HUES48 (cell line): ENCODE results near the gene STK24.

Experiments used
- H3K27ac ChIP-seq: one replicate; pipeline ENCODE4 v1.7.0; 2013; ENCODE audit warnings: low read depth, low read length, inconsistent platforms
- H3K27me3 ChIP-seq: 2 replicates; pipeline ENCODE4 v1.6.1; 2013; ENCODE audit warnings: mild to moderate bottlenecking, low read length; ENCODE audit not compliant: control insufficient read depth, insufficient read depth
- H3K36me3 ChIP-seq: 2 replicates; pipeline ENCODE4 v1.6.1; 2013; ENCODE audit warnings: low read length; ENCODE audit not compliant: control insufficient read depth, insufficient read depth
- H3K4me1 ChIP-seq: 2 replicates; pipeline ENCODE4 v1.6.1; 2013; ENCODE audit warnings: mild to moderate bottlenecking, low read length; ENCODE audit not compliant: control insufficient read depth, insufficient read depth
- H3K4me3 ChIP-seq: 2 replicates; pipeline ENCODE4 v1.5.1; 2013; ENCODE audit warnings: mild to moderate bottlenecking, low read depth, low read length
- H3K9ac ChIP-seq: 2 replicates; pipeline ENCODE4 v1.6.1; 2013; ENCODE audit warnings: mild to moderate bottlenecking, low read depth, low read length, moderate library complexity
- H3K9me3 ChIP-seq: 2 replicates; pipeline ENCODE4 v1.6.1; 2013; ENCODE audit warnings: low read length; ENCODE audit not compliant: control insufficient read depth, insufficient read depth

Gene STK24

GRCh38 chr13:98519976-98520375 lies 56.9 kb downstream of the STK24 start:
- Histone ChIP-seq H3K36me3 (peaks cover 30% of the 10 kb centered on the region), H3K4me1 (peaks cover 48% of the 10 kb centered on the region), H3K27ac (no peak overlapping the region), H3K27me3 (no peaks in the 10 kb centered on the region), H3K9ac (no peak overlapping the region), H3K9me3 (no peaks in the 10 kb centered on the region), H3K4me3 (no peak overlapping the region)

- Histone ChIP-seq H3K36me3 (peaks cover 36% of the 10 kb centered on the region), H3K9ac (no peak overlapping the region), H3K27ac (no peak overlapping the region), H3K27me3 (no peaks in the 10 kb centered on the region), H3K4me1 (peaks cover 33% of the 10 kb centered on the region), H3K9me3 (no peaks in the 10 kb centered on the region), H3K4me3 (no peak overlapping the region)
These were observed 59.2 kb downstream of the STK24 start for GRCh38 chr13:98517576-98518310.

GRCh38 chr13:98515818-98516465 lies 61.0 kb downstream of the STK24 start:
- H3K36me3 ChIP-seq, result peaks cover 38% of the 10 kb centered on the region
- H3K9ac ChIP-seq, result no peak overlapping the region
- no peak overlapping the region for H3K4me3 ChIP-seq
- H3K9me3 ChIP-seq, result no peaks in the 10 kb centered on the region
- H3K27ac ChIP-seq, result no peak overlapping the region
- H3K27me3 ChIP-seq, result no peaks in the 10 kb centered on the region
- peaks cover 17% of the 10 kb centered on the region for H3K4me1 ChIP-seq

GRCh38 chr13:98514288-98514687 lies 62.6 kb downstream of the STK24 start:
- Histone ChIP-seq H3K27ac (no peak overlapping the region), H3K36me3 (peaks cover 38% of the 10 kb centered on the region), H3K9me3 (no peaks in the 10 kb centered on the region), H3K27me3 (no peaks in the 10 kb centered on the region), H3K9ac (no peak overlapping the region), H3K4me1 (peaks cover 15% of the 10 kb centered on the region), H3K4me3 (no peak overlapping the region)

- no peaks in the 10 kb centered on the region for H3K9me3 ChIP-seq
- H3K4me3 ChIP-seq, result no peak overlapping the region
- no peak overlapping the region for H3K27ac ChIP-seq
- no peak overlapping the region for H3K9ac ChIP-seq
- H3K36me3 ChIP-seq, result peaks cover 35% of the 10 kb centered on the region
- H3K4me1 ChIP-seq, result peaks cover 20% of the 10 kb centered on the region
- H3K27me3 ChIP-seq, result no peaks in the 10 kb centered on the region
These were observed 63.1 kb downstream of the STK24 start for GRCh38 chr13:98513837-98514236.

GRCh38 chr13:98512774-98513665 lies 63.9 kb downstream of the STK24 start:
- H3K4me3 ChIP-seq, result no peak overlapping the region
- no peak overlapping the region for H3K9ac ChIP-seq
- H3K9me3 ChIP-seq, result no peaks in the 10 kb centered on the region
- no peak overlapping the region for H3K27ac ChIP-seq
- no peaks in the 10 kb centered on the region for H3K27me3 ChIP-seq
- peaks cover 28% of the 10 kb centered on the region for H3K4me1 ChIP-seq
- peaks cover 27% of the 10 kb centered on the region for H3K36me3 ChIP-seq

GRCh38 chr13:98511435-98511834 lies 65.5 kb downstream of the STK24 start:
- Histone ChIP-seq H3K4me1 (peaks cover 43% of the 10 kb centered on the region), H3K4me3 (no peak overlapping the region)

GRCh38 chr13:98510156-98510509 lies 66.8 kb downstream of the STK24 start:
- H3K4me3 ChIP-seq, result no peak overlapping the region
- H3K4me1 ChIP-seq, result peaks cover 45% of the 10 kb centered on the region
- no peak overlapping the region for H3K9ac ChIP-seq
- peaks cover 8% of the 10 kb centered on the region for H3K36me3 ChIP-seq
- no peaks in the 10 kb centered on the region for H3K27me3 ChIP-seq
- no peaks in the 10 kb centered on the region for H3K9me3 ChIP-seq
- no peak overlapping the region for H3K27ac ChIP-seq

More at GRCh38 chr13:98511435-98511834, 65.5 kb downstream of the STK24 start:
- no peaks in the 10 kb centered on the region for H3K9me3 ChIP-seq
- H3K9ac ChIP-seq, result no peak overlapping the region
- no peaks in the 10 kb centered on the region for H3K27me3 ChIP-seq
- peaks cover 13% of the 10 kb centered on the region for H3K36me3 ChIP-seq
- H3K27ac ChIP-seq, result no peak overlapping the region

- Histone ChIP-seq H3K27ac (peak overlapping the region; percentile 6), H3K27me3 (no peaks in the 10 kb centered on the region), H3K9me3 (no peaks in the 10 kb centered on the region), H3K36me3 (peaks cover 12% of the 10 kb centered on the region), H3K9ac (no peak overlapping the region), H3K4me1 (peaks cover 45% of the 10 kb centered on the region), H3K4me3 (no peak overlapping the region)
These were observed 67.4 kb downstream of the STK24 start for GRCh38 chr13:98509271-98510155.

GRCh38 chr13:98508685-98509084 lies 68.2 kb downstream of the STK24 start:
- Histone ChIP-seq H3K27ac (peak overlapping the region; percentile 6), H3K9ac (no peak overlapping the region), H3K4me3 (no peak overlapping the region), H3K4me1 (peaks cover 45% of the 10 kb centered on the region), H3K9me3 (no peaks in the 10 kb centered on the region), H3K36me3 (peaks cover 15% of the 10 kb centered on the region), H3K27me3 (no peaks in the 10 kb centered on the region)
